ENCODE measurements around the gene CD180. TPM values are rescaled to one million over a fixed set of nuclear protein-coding genes. Genes with fewer than 3 reads are reported as not detected.

CD180 gene
- total and polyA plus RNA-seq, 5 donors from 2014 or later = 0.06 to 0.37 (median 0.11) TPM; not detected in 2

- Mint-ChIP-seq H3K36me3 (no peaks in the 10 kb centered on the region), H3K27me3 (no peaks in the 10 kb centered on the region), H3K27ac (peak overlapping the region; percentile 74 to 89 (median 82)), H3K4me1 (peaks cover 20 to 72% (median 53%) of the 10 kb centered on the region in 4 donors), H3K4me3 (peak overlapping the region in 3 of 4 donors; percentile 24 to 50 (median 29)), H3K9me3 (no peaks in the 10 kb centered on the region)
- peaks cover 56% of the 10 kb centered on the region for H3K4me1 ChIP-seq (ENCODE audit: control insufficient read depth, insufficient read depth, low read length, poor library complexity, severe bottlenecking)
- no peaks in the 10 kb centered on the region for H3K27me3 ChIP-seq (ENCODE audit: control insufficient read depth, insufficient read depth, low read length)
- no peaks in the 10 kb centered on the region for H3K9me3 ChIP-seq (ENCODE audit: control insufficient read depth in 2 of 2, low read length in 2 of 2)
- ATAC-seq (ENCODE audit: low read depth in 2 of 2) (peak; percentile 23 to 26), DNase-seq (peak; percentile 48 to 87 (median 74))
- peak overlapping the region; percentile 51 for H3K27ac ChIP-seq (ENCODE audit: insufficient read depth, low read length, poor library complexity, severe bottlenecking)
- no peaks in the 10 kb centered on the region for H3K36me3 ChIP-seq (ENCODE audit: control insufficient read depth, insufficient read depth, low read length)
- peak overlapping the region; percentile 67 for H3K4me3 ChIP-seq (ENCODE audit: low read depth, low read length)
Observed at GRCh38 chr5:67209141-67209771, 12.7 kb upstream of the CD180 start.

GRCh38 chr5:67208403-67208802 lies 11.8 kb upstream of the CD180 start:
- no peaks in the 10 kb centered on the region for H3K9me3 Mint-ChIP-seq
- H3K36me3 Mint-ChIP-seq = no peaks in the 10 kb centered on the region
- peaks cover 20 to 69% (median 54%) of the 10 kb centered on the region in 4 donors for H3K4me1 Mint-ChIP-seq
- H3K36me3 ChIP-seq (ENCODE audit: control insufficient read depth, insufficient read depth, low read length) = no peaks in the 10 kb centered on the region
- peak overlapping the region in 3 of 4 donors; percentile 35 to 58 (median 49) for H3K4me3 Mint-ChIP-seq
- H3K27ac Mint-ChIP-seq = peak overlapping the region; percentile 88 to 99 (median 89)
- H3K9me3 ChIP-seq (ENCODE audit: control insufficient read depth in 2 of 2, low read length in 2 of 2) = no peaks in the 10 kb centered on the region
- no peak for DNase-seq
- no peaks in the 10 kb centered on the region for H3K27me3 Mint-ChIP-seq
- peaks cover 62% of the 10 kb centered on the region for H3K4me1 ChIP-seq (ENCODE audit: control insufficient read depth, insufficient read depth, low read length, poor library complexity, severe bottlenecking)
- H3K4me3 ChIP-seq (ENCODE audit: low read depth, low read length) = no peak overlapping the region
- H3K27ac ChIP-seq (ENCODE audit: insufficient read depth, low read length, poor library complexity, severe bottlenecking) = peak overlapping the region; percentile 51
- no peak for ATAC-seq (ENCODE audit: low read depth in 2 of 2)
- no peaks in the 10 kb centered on the region for H3K27me3 ChIP-seq (ENCODE audit: control insufficient read depth, insufficient read depth, low read length)

GRCh38 chr5:67206929-67207328 lies 10.3 kb upstream of the CD180 start:
- Histone ChIP-seq H3K9me3 (ENCODE audit: control insufficient read depth in 2 of 2, low read length in 2 of 2) (no peaks in the 10 kb centered on the region), H3K36me3 (ENCODE audit: control insufficient read depth, insufficient read depth, low read length) (no peaks in the 10 kb centered on the region), H3K27me3 (ENCODE audit: control insufficient read depth, insufficient read depth, low read length) (no peaks in the 10 kb centered on the region), H3K4me3 (ENCODE audit: low read depth, low read length) (peak overlapping the region; percentile 52), H3K27ac (ENCODE audit: insufficient read depth, low read length, poor library complexity, severe bottlenecking) (peak overlapping the region; percentile 77), H3K4me1 (ENCODE audit: control insufficient read depth, insufficient read depth, low read length, poor library complexity, severe bottlenecking) (peaks cover 73% of the 10 kb centered on the region)
- H3K9me3 Mint-ChIP-seq = no peaks in the 10 kb centered on the region
- H3K4me1 Mint-ChIP-seq = peaks cover 20 to 78% (median 60%) of the 10 kb centered on the region in 4 donors
- H3K36me3 Mint-ChIP-seq = no peaks in the 10 kb centered on the region
- peak overlapping the region; percentile 88 to 99 (median 89) for H3K27ac Mint-ChIP-seq
- H3K4me3 Mint-ChIP-seq = peak overlapping the region; percentile 26 to 83 (median 50)
- no peaks in the 10 kb centered on the region for H3K27me3 Mint-ChIP-seq
- DNase-seq (peak; percentile 69 to 99 (median 91)), ATAC-seq (ENCODE audit: low read depth in 2 of 2) (peak; percentile 86 to 91)

- Histone ChIP-seq H3K36me3 (ENCODE audit: control insufficient read depth, insufficient read depth, low read length) (no peaks in the 10 kb centered on the region), H3K4me3 (ENCODE audit: low read depth, low read length) (peak overlapping the region; percentile 52), H3K4me1 (ENCODE audit: control insufficient read depth, insufficient read depth, low read length, poor library complexity, severe bottlenecking) (peaks cover 73% of the 10 kb centered on the region), H3K27me3 (ENCODE audit: control insufficient read depth, insufficient read depth, low read length) (no peaks in the 10 kb centered on the region), H3K27ac (ENCODE audit: insufficient read depth, low read length, poor library complexity, severe bottlenecking) (peak overlapping the region; percentile 77), H3K9me3 (ENCODE audit: control insufficient read depth in 2 of 2, low read length in 2 of 2) (no peaks in the 10 kb centered on the region)
- no peaks in the 10 kb centered on the region for H3K27me3 Mint-ChIP-seq
- H3K9me3 Mint-ChIP-seq = no peaks in the 10 kb centered on the region
- H3K4me3 Mint-ChIP-seq = peak overlapping the region; percentile 38 to 83 (median 50)
- ATAC-seq (ENCODE audit: low read depth in 2 of 2) (no peak), DNase-seq (no peak)
- peak overlapping the region; percentile 88 to 99 (median 89) for H3K27ac Mint-ChIP-seq
- no peaks in the 10 kb centered on the region for H3K36me3 Mint-ChIP-seq
- peaks cover 20 to 83% (median 59%) of the 10 kb centered on the region in 4 donors for H3K4me1 Mint-ChIP-seq
Observed at GRCh38 chr5:67206461-67206860, 9.9 kb upstream of the CD180 start.

- no peaks in the 10 kb centered on the region for H3K27me3 ChIP-seq (ENCODE audit: control insufficient read depth, insufficient read depth, low read length)
- H3K36me3 ChIP-seq (ENCODE audit: control insufficient read depth, insufficient read depth, low read length) = no peaks in the 10 kb centered on the region
- ATAC-seq (ENCODE audit: low read depth in 2 of 2) (no peak), DNase-seq (no peak)
- H3K27ac Mint-ChIP-seq = peak overlapping the region; percentile 88 to 99 (median 89)
- peaks cover 24 to 88% (median 60%) of the 10 kb centered on the region in 4 donors for H3K4me1 Mint-ChIP-seq
- H3K4me3 ChIP-seq (ENCODE audit: low read depth, low read length) = peak overlapping the region; percentile 52
- H3K27ac ChIP-seq (ENCODE audit: insufficient read depth, low read length, poor library complexity, severe bottlenecking) = peak overlapping the region; percentile 77
- peaks cover 73% of the 10 kb centered on the region for H3K4me1 ChIP-seq (ENCODE audit: control insufficient read depth, insufficient read depth, low read length, poor library complexity, severe bottlenecking)
- no peaks in the 10 kb centered on the region for H3K36me3 Mint-ChIP-seq
- no peaks in the 10 kb centered on the region for H3K27me3 Mint-ChIP-seq
- peaks cover 0 to 4% (median 0%) of the 10 kb centered on the region in 7 donors for H3K9me3 Mint-ChIP-seq
- peaks cover 0 to 1% of the 10 kb centered on the region in 2 experiments for H3K9me3 ChIP-seq (ENCODE audit: control insufficient read depth in 2 of 2, low read length in 2 of 2)
- H3K4me3 Mint-ChIP-seq = peak overlapping the region; percentile 49 to 62 (median 54)
Observed at GRCh38 chr5:67205981-67206380, 9.4 kb upstream of the CD180 start.

GRCh38 chr5:67204821-67205220 lies 8.2 kb upstream of the CD180 start:
- H3K27me3 Mint-ChIP-seq = no peaks in the 10 kb centered on the region
- peak overlapping the region; percentile 77 for H3K27ac ChIP-seq (ENCODE audit: insufficient read depth, low read length, poor library complexity, severe bottlenecking)

GRCh38 chr5:67203701-67204074 lies 7.1 kb upstream of the CD180 start:
- H3K27ac ChIP-seq (ENCODE audit: insufficient read depth, low read length, poor library complexity, severe bottlenecking) = peak overlapping the region; percentile 47

More at GRCh38 chr5:67204821-67205220, 8.2 kb upstream of the CD180 start:
- Mint-ChIP-seq H3K4me1 (peaks cover 32 to 92% (median 59%) of the 10 kb centered on the region in 4 donors), H3K36me3 (no peaks in the 10 kb centered on the region), H3K9me3 (peaks cover 0 to 7% (median 0%) of the 10 kb centered on the region in 7 donors), H3K27ac (peak overlapping the region; percentile 88 to 99 (median 89)), H3K4me3 (peak overlapping the region; percentile 22 to 72 (median 54))
- Histone ChIP-seq H3K4me1 (ENCODE audit: control insufficient read depth, insufficient read depth, low read length, poor library complexity, severe bottlenecking) (peaks cover 75% of the 10 kb centered on the region), H3K4me3 (ENCODE audit: low read depth, low read length) (peak overlapping the region; percentile 52), H3K27me3 (ENCODE audit: control insufficient read depth, insufficient read depth, low read length) (no peaks in the 10 kb centered on the region), H3K36me3 (ENCODE audit: control insufficient read depth, insufficient read depth, low read length) (no peaks in the 10 kb centered on the region), H3K9me3 (ENCODE audit: control insufficient read depth in 2 of 2, low read length in 2 of 2) (peaks cover 0 to 5% of the 10 kb centered on the region in 2 experiments)
- no peak for DNase-seq
- ATAC-seq (ENCODE audit: low read depth in 2 of 2) = no peak

More at GRCh38 chr5:67203701-67204074, 7.1 kb upstream of the CD180 start:
- DNase-seq = no peak
- Histone ChIP-seq H3K4me1 (ENCODE audit: control insufficient read depth, insufficient read depth, low read length, poor library complexity, severe bottlenecking) (peaks cover 68% of the 10 kb centered on the region), H3K9me3 (ENCODE audit: control insufficient read depth in 2 of 2, low read length in 2 of 2) (peaks cover 0 to 5% of the 10 kb centered on the region in 2 experiments), H3K36me3 (ENCODE audit: control insufficient read depth, insufficient read depth, low read length) (no peaks in the 10 kb centered on the region), H3K27me3 (ENCODE audit: control insufficient read depth, insufficient read depth, low read length) (no peaks in the 10 kb centered on the region), H3K4me3 (ENCODE audit: low read depth, low read length) (no peak overlapping the region)
- peaks cover 42 to 91% (median 60%) of the 10 kb centered on the region in 4 donors for H3K4me1 Mint-ChIP-seq
- no peaks in the 10 kb centered on the region for H3K27me3 Mint-ChIP-seq
- H3K36me3 Mint-ChIP-seq = no peaks in the 10 kb centered on the region
- H3K27ac Mint-ChIP-seq = peak overlapping the region; percentile 88 to 99 (median 89)
- no peak for ATAC-seq (ENCODE audit: low read depth in 2 of 2)
- peak overlapping the region in 1 of 4 donors; percentile 43 for H3K4me3 Mint-ChIP-seq
- peaks cover 0 to 13% (median 3%) of the 10 kb centered on the region in 7 donors for H3K9me3 Mint-ChIP-seq

Data from CD4-positive, CD25-positive, alpha-beta regulatory T cell (primary cell).